Measurements from ENCODE around the gene WBP4.

Gene WBP4

GRCh38 chr13:41025518-41025917 is 35.8 kb upstream of the WBP4 start:
- H3K4me1 ChIP-seq (ENCODE audit: insufficient read depth, low read length, poor library complexity, severe bottlenecking), result peaks cover 18% of the 10 kb centered on the region
- H3K9me3 ChIP-seq (ENCODE audit: insufficient read depth, low read depth, low read length), result no peaks in the 10 kb centered on the region
- no peak overlapping the region for H3K9ac ChIP-seq (ENCODE audit: low read depth, low read length, poor library complexity, severe bottlenecking)
- no peak for TF ChIP-seq EZH2phosphoT487 (IDR thresholded peaks at IDR 0.05; ENCODE audit: borderline replicate concordance)
- TF ChIP-seq, protein P1, sequence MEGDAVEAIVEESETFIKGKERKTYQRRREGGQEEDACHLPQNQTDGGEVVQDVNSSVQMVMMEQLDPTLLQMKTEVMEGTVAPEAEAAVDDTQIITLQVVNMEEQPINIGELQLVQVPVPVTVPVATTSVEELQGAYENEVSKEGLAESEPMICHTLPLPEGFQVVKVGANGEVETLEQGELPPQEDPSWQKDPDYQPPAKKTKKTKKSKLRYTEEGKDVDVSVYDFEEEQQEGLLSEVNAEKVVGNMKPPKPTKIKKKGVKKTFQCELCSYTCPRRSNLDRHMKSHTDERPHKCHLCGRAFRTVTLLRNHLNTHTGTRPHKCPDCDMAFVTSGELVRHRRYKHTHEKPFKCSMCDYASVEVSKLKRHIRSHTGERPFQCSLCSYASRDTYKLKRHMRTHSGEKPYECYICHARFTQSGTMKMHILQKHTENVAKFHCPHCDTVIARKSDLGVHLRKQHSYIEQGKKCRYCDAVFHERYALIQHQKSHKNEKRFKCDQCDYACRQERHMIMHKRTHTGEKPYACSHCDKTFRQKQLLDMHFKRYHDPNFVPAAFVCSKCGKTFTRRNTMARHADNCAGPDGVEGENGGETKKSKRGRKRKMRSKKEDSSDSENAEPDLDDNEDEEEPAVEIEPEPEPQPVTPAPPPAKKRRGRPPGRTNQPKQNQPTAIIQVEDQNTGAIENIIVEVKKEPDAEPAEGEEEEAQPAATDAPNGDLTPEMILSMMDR (conservative IDR thresholded peaks at IDR 0.05; ENCODE audit: low read length), result no peak
- H2AFZ ChIP-seq (ENCODE audit: low read length), result no peak overlapping the region
- peak overlapping the region; percentile 29 for H3K4me2 ChIP-seq (ENCODE audit: low read depth, low read length, poor library complexity, severe bottlenecking)
- no peak overlapping the region for H3K4me3 ChIP-seq (ENCODE audit: low read length, poor library complexity, severe bottlenecking)
- H3K36me3 ChIP-seq (ENCODE audit: insufficient read depth, low read length), result no peaks in the 10 kb centered on the region; the same call in 1 of the 2 replicates
- peaks cover 17% of the 10 kb centered on the region for H4K20me1 ChIP-seq (ENCODE audit: insufficient read depth, low read length, poor library complexity, severe bottlenecking)
- H3K27me3 ChIP-seq (ENCODE audit: insufficient read depth, low read length, poor library complexity, severe bottlenecking), result no peaks in the 10 kb centered on the region
- no peaks in the 10 kb centered on the region for H3F3A ChIP-seq (ENCODE audit: low read depth)
- H3K9me2 ChIP-seq (replicated peaks; ENCODE audit: low read depth, low read length), result no peaks in the 10 kb centered on the region
- H3K79me2 ChIP-seq (ENCODE audit: insufficient read depth, low read length), result peaks cover 99% of the 10 kb centered on the region

GRCh38 chr13:41026788-41027187 is 34.5 kb upstream of the WBP4 start:
- Histone ChIP-seq H3K36me3 (ENCODE audit: insufficient read depth, low read length) (no peaks in the 10 kb centered on the region; the same call in 1 of the 2 replicates), H4K20me1 (ENCODE audit: insufficient read depth, low read length, poor library complexity, severe bottlenecking) (peaks cover 17% of the 10 kb centered on the region), H2AFZ (ENCODE audit: low read length) (no peak overlapping the region), H3K9ac (ENCODE audit: low read depth, low read length, poor library complexity, severe bottlenecking) (no peak overlapping the region), H3K4me1 (ENCODE audit: insufficient read depth, low read length, poor library complexity, severe bottlenecking) (peaks cover 12% of the 10 kb centered on the region), H3K9me2 (replicated peaks; ENCODE audit: low read depth, low read length) (no peaks in the 10 kb centered on the region), H3F3A (ENCODE audit: low read depth) (no peaks in the 10 kb centered on the region), H3K4me3 (ENCODE audit: low read length, poor library complexity, severe bottlenecking) (no peak overlapping the region), H3K4me2 (ENCODE audit: low read depth, low read length, poor library complexity, severe bottlenecking) (no peak overlapping the region), H3K27me3 (ENCODE audit: insufficient read depth, low read length, poor library complexity, severe bottlenecking) (no peaks in the 10 kb centered on the region), H3K9me3 (ENCODE audit: insufficient read depth, low read depth, low read length) (no peaks in the 10 kb centered on the region), H3K79me2 (ENCODE audit: insufficient read depth, low read length) (peaks cover 99% of the 10 kb centered on the region)
- no peak for TF ChIP-seq EZH2phosphoT487 (IDR thresholded peaks at IDR 0.05; ENCODE audit: borderline replicate concordance)
- TF ChIP-seq, protein P1 (conservative IDR thresholded peaks at IDR 0.05; ENCODE audit: low read length), result no peak

- Histone ChIP-seq H3K9ac (ENCODE audit: low read depth, low read length, poor library complexity, severe bottlenecking) (no peak overlapping the region), H3K4me1 (ENCODE audit: insufficient read depth, low read length, poor library complexity, severe bottlenecking) (peaks cover 12% of the 10 kb centered on the region), H4K20me1 (ENCODE audit: insufficient read depth, low read length, poor library complexity, severe bottlenecking) (peaks cover 17% of the 10 kb centered on the region), H3K27me3 (ENCODE audit: insufficient read depth, low read length, poor library complexity, severe bottlenecking) (no peaks in the 10 kb centered on the region), H3F3A (ENCODE audit: low read depth) (no peaks in the 10 kb centered on the region), H2AFZ (ENCODE audit: low read length) (no peak overlapping the region), H3K4me3 (ENCODE audit: low read length, poor library complexity, severe bottlenecking) (no peak overlapping the region), H3K4me2 (ENCODE audit: low read depth, low read length, poor library complexity, severe bottlenecking) (no peak overlapping the region), H3K9me3 (ENCODE audit: insufficient read depth, low read depth, low read length) (no peaks in the 10 kb centered on the region), H3K79me2 (ENCODE audit: insufficient read depth, low read length) (peaks cover 95% of the 10 kb centered on the region), H3K36me3 (ENCODE audit: insufficient read depth, low read length) (no peaks in the 10 kb centered on the region; the same call in 1 of the 2 replicates), H3K9me2 (replicated peaks; ENCODE audit: low read depth, low read length) (no peaks in the 10 kb centered on the region)
- TF ChIP-seq EZH2phosphoT487 (IDR thresholded peaks at IDR 0.05; ENCODE audit: borderline replicate concordance), result no peak
- TF ChIP-seq, protein P1 (conservative IDR thresholded peaks at IDR 0.05; ENCODE audit: low read length), result no peak
These were observed 33.3 kb upstream of the WBP4 start for GRCh38 chr13:41028051-41028450.

Data from Loucy (cell line).